Measurements from ENCODE around the gene TRMT13.

TRMT13 gene, protein sequence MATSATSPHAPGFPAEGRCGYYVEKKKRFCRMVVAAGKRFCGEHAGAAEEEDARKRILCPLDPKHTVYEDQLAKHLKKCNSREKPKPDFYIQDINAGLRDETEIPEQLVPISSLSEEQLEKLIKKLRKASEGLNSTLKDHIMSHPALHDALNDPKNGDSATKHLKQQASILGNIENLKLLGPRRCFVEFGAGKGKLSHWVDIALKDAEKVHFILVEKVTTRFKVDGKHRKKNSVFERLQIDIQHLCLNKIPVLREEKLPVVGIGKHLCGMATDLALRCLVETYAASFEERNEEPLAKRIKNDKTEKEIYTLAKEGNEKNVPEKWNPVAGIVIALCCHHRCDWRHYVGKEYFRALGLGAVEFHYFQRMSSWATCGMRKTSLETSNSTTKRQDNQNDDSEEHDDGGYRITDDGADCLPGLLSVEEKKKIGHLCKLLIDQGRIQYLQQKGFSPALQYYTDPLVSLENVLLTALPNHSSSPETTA

DNA sequence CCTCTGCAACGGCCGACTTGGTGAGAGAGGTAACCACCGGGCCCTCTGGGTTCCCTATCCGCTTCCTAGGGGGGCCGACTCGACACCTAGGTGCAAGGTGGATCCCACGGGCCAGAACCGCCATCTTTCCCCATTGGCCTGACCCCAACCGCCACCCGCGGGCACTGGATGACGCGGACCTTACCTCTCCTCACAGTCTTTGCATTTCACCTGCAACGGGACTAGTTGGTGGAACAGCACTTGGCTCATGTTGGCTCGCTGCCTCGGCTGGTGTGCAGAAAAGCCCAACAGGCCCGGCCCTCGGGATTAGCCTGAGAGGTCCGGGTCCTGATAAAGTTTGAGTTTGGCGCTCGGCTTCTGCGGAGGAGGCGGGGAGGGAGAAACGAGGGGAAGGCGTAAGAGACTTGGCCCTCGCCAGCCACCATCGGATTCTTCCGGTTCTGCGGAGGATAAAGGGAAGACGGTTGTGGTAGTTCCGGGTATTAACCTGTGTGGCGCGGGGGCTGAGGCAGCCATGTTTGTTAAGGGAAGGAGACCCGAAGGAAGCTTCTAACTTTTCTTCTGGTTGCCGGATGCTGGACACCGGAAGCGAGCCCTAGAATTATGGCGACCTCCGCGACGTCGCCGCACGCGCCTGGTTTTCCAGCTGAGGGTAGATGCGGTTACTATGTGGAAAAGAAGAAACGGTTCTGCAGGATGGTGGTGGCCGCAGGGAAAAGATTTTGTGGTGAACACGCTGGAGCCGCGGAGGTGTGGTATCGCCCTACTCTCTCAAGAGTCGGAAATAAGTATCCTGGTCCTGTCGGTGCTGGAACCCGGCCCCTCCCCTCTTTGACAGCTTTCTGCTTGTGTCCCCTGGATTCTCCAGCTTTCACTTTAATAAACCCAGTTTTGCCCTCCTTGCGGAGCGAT, at the start of gene TRMT13, which contains the start of gene SASS6:
Gene TRMT13, plus strand, starts transcription at position 598 of the 912 bp plus-strand sequence. Its CDS starts 6 bp downstream, at position 604.
Gene SASS6, minus strand, starts transcription at position 365 of the 912 bp plus-strand sequence. Its CDS starts 116 bp downstream, at position 249.
- peak; percentile 89 for DNase-seq

DNA sequence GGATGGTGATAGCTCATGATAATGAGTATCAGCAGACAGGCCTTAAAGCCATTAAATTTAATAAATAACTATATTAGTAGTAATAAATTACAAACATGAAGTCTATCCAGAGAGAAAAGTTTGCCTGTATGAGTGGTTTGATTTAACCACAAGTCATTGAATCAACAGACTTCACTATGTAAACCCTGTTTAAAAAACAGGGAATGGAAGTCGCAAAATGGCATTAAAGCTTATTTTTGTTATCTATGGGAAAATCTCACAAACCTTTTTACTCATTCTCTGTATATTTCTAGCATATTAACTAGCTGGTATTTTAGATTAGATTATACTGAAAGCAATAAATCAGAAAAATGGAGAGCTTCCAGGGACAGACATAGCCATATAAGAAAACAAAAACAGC, 45.6 kb upstream of the TRMT13 start:
- DNase-seq = no peak

DNA sequence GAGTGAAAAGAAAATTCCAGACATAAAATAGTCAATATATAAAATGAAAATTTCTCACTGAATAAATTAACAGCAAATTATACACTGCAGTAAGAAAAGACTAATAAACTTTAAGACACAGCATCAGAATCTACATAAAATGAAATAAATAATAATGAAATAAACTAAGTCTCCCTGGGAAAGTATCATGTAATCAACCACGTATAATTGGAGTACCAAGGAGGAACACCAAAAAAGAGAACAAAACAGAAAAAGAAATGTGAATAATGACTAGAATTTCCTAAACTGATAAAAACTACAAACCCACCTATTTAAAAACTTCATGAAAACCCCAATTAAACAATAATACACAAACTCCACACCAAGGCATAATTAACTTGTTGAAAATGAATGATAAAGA, 43.9 kb upstream of the TRMT13 start:
- DNase-seq = no peak

DNA sequence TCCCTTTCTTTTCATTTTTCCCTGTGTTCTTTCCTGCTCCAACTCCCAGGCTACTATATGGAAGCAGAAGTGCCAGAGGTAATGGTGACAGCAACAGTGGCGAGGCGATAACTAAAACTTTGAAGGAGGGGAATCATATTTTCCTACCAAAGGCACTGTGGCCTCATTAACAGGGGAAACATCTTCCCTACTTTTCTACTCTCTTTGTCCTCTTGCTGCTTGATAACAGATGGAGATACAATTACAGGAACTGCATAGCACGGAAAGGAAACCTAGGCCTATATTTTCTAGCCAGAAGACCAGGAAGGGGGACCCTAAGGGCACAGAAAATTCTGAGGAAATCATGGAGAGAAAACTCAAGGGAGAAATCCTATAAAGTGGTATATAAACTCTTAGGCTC, 42.5 kb upstream of the TRMT13 start:
- DNase-seq = no peak

DNA sequence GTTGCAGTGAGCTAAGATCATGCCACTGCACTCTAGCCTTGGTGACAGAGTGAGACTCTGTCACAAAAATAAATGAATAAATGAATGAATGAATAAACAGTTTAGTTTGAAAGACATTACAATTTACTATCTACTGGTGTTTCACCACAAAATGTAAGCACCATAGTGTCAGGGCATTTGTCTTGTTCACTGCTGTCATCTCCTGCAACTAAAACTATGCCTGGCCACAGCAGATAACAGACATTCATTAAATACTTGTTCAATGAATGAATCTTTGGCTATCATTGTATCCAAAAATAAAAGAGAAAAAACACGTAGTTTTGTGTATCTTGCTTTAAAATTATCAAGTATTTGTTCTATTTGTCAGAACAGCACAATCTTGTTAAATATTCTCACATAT, 32.8 kb upstream of the TRMT13 start:
- no peak for DNase-seq

DNA sequence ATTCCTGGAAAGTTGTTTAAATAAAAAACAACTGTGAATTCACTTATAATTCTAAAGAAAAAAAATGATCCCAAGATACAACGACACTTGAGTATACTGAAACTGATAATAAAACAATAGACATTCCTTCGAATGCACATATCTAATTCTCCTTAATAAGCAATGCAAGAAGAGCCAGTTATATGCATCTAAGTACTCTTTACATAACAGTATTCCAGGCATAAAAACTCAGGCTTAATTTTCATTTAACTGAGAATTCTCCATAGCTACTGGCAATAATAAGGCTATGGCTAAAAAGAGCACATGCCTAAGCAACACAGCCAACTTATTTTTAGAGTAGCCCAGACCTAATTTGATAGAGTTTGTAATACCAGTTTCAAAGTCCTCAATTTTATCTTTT, 31.4 kb upstream of the TRMT13 start:
- no peak for DNase-seq

DNA sequence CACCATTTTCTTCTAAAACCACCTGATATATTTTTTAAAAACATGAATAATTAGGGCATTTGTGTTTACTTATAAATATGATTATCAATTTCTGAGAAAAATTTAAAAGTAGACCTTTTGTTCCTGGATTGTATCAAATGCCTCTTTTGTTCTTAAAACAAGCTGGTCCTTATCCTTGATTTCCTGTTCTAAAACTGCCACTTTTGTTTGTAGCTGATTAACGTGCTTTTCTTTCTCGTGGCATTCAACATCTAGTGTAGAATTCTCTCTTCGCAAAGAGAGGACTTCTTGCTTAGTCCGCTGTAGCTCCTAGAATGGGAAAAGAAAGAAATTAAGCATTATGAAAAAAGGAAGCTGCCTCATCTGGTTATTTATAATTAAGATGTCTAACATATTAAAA, 25.3 kb upstream of the TRMT13 start:
- no peak for DNase-seq

DNA sequence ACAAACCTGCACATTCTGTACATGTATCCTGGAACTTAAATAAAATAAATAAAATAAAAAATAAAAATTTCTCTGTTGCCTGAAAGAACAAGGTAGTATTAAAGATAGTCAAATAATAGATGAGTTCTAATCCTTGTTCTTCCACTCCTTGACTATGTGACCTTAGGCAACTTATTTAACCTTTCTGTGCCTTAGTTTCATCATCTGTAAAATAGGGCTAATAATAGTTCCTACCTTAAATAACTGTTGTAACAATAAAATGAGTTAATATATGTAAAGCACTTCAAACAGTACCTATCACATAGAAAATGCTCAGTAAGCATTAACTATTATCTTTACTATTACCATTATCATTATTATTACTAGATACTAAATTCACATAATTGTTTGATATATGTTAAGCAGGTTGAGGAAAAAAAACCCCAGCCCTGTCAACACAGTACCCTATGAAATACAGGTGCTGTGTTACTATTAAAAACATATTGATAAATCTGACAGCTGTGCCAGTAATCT, 23.4 kb upstream of the TRMT13 start:
- DNase-seq = no peak

DNA sequence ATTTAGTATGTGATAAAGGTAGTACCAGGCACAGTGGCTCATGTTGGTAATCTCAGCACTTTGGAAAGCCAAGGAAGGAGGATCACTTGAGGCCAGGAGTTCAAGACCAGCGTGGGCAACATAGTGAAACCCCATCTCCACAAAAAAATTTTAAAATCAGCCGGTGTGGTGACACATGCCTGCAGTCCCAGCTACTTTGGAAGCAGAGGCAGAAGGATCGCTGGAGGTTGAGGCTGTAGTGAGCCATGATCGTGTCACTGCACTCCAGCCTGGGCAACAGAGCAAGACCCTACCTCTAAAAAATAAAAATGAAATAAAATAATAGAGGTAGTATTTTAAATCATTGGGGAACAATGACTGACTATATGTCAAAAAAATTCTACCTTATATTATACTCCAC, 17.4 kb upstream of the TRMT13 start:
- DNase-seq = no peak

DNA sequence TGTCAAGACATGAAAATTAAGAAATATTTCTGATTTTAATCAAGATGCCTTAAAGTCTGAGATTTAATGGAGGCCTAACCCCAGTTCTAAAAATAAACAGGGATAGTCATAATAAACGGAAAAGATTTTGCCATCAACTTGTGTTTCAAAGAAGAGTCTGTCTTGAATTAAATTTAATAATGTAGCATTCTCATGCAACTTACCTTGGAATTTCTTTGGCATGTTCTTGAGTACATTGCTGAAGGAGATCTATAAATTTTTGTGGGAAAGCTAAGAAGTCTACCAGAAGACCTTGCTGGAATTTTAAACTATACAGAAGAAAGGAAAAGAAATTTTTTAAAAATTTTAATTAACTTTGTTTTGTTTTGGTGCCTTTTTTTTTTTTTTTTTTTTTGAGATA, 10.8 kb upstream of the TRMT13 start:
- DNase-seq = no peak

DNA sequence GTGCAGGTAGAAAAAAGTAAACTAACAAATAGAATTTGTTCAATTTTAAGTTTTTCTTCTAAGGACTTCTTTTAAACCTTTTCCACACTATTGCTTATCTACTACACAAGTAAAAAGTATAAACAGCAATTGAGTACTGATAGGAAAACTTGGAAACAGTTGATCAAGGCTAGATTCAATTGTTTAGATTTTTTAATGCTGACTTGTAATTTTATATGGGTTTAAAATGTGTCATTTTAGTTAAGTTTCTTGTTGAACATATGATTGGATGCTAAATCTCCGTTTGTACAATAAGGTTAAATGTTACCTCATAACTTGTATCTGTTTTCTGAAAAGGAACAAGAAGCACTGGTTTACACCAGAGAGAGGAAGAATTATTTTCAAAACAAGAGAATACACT, 5.7 kb upstream of the TRMT13 start:
- DNase-seq = no peak

DNA sequence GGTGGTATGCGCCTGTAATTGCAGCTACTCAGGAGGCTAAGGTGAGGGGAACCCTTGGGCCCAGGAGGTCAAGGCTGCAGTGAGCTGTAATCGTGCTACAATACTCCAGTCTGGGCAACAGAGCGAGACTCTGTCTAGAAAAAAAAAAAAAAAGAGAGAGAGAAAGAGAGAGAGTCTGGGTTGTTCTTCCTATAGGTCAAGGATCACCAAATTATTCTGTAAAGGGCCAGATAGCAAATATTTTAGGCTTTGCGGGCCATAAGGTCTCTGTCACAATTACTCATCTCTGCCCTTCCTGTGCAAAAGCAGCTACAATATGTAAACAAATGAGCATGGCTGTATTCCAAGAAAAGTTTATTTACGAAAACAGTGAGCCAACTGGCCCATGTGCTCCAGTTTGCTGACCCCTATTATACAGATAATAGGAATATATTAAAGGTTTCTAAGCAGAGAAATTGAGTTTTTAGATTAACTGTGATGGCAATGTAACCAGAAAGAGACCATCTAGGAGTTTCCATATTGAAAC, 2.3 kb upstream of the TRMT13 start:
- DNase-seq = no peak

DNA sequence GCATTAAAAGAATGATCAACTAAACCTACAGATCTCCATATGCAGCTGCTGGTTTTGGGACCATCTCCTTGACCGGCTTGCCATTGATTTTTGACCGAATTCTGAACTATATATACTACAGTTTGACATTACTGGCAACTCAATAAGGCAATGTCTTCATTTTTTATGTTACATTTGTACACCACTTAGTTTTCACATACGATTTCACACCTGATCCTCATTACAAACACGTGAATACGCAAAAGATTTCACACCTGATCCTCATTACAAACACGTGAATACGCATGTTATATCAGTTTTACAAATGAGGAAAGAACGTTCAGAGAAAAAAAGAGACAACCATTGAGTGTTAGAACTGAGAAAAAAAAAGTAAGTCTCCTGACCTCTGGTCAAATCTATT, 1.3 kb upstream of the TRMT13 start:
- no peak for DNase-seq

DNA sequence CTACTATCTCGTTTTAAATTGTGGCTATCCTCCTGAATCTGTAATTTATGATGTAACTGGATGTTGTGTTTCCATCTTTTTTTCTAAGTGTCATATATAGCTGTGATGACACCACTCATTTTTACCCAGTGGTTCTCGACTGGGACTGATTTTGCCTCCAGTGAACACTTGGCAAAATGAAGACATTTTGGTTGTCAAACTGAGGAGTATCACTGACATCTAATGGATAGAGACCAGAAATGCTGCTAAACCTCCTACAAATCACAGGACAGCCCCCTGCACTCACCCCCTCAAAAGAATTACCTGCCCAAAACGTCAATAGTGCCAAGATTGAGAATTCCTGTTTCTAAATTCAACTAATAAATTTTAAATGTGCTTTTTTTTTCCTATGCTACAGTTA, 1.9 kb downstream of the TRMT13 start:
- DNase-seq = no peak

DNA sequence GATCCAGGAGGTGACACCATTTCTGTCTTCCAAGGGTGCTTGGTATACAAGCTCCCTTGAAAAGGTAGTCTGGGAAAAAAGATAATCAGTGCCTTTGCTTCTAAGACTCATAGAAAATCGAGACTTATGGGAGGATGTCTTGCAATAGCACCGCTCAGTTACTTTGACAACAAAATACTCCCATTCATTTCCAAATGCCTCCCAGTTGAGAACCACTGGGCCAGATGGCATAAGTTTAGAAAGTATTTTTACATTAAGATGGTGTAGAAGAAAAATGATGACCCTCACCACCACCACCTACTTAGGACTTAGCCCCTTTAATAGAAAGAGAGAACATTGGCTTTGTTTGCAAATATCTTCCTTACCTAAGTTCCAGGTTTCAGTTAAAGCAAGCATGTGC, 4.6 kb downstream of the TRMT13 start:
- DNase-seq = no peak

DNA sequence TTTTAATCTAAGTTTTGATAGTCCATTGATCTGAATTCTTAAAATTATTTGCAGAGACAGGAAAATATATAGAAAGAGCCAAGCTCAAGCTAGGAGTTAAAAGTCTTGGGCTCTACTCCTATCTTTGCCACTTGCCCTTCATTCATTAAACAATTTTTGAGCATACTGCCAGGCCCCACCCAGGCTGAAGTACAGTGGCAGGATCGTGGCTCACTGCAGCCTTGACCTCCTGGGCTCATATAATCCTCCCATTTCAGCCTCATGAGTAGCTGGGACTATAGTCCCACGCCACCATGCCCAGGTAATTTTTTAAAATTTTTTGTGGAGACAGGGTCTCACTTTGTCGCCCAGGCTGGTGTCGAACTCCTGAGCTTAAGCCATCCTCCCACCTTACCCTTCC, 8.2 kb downstream of the TRMT13 start:
- no peak for DNase-seq

DNA sequence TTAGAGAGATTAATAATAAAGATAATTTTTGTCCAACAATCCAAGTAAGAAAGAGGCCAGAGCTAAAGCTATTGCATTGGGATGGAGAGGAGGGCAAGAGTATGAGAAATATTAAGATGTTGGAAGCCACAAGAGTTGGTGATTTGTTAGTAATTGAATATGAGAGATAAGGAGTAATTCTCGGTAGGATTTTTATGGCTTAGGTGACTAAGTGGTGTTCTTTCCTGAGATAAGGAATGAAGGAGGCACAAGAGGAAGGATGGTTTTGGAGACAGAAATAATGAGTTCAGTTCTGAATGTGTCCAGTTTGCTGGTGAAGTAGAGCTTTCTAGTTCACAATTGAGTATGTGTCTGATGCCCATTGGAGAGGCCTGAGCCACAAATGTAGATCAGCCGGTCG, 9.4 kb downstream of the TRMT13 start:
- DNase-seq = no peak

DNA sequence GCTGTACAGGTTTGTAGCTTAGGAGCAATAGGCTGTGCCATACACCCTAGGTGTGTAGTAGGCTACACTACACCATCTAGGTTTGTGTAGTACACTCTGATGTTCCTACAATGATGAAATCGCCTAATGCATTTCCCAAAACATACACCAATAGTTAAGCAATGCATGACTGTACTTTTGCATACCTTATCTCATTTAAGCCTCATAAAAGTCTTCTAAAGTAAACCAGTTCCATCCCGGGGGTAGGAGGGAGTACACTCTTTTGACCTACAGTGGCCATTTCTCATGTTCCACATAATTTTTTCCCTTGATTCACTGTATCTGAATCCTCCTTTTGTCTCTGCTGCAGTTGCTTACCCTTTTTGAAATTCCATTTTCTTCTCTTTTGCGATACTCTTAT, 12.2 kb downstream of the TRMT13 start:
- DNase-seq = no peak

DNA sequence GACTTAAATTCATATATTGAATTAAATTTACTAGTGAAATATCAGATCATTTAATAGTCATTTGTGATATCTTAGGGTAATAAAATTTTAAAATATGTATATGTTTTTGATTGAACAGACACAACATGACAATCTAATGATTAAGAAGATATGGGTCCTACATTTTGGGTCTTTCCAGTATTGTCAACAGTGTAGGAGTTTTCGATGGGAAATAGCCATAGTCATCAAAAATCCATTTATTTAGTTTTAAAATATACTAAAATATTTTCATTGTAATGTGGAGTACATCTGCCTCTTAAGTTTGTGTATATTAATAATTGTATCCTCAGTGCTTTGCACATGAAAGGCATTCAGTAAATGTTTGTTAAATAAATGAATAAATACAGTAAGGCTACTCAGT, 14.0 kb downstream of the TRMT13 start:
- DNase-seq = no peak

DNA sequence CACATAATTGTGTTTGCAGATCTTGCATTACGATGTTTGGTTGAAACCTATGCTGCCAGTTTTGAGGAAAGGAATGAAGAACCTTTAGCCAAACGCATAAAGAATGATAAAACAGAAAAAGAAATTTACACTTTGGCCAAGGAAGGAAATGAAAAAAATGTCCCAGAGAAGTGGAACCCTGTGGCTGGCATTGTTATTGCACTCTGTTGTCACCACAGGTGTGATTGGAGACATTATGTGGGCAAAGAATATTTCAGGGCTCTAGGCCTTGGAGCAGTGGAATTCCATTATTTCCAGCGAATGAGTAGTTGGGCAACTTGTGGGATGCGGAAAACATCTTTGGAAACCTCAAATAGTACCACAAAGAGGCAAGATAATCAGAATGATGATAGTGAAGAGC, 14.9 kb downstream of the TRMT13 start:
- DNase-seq = no peak

DNA sequence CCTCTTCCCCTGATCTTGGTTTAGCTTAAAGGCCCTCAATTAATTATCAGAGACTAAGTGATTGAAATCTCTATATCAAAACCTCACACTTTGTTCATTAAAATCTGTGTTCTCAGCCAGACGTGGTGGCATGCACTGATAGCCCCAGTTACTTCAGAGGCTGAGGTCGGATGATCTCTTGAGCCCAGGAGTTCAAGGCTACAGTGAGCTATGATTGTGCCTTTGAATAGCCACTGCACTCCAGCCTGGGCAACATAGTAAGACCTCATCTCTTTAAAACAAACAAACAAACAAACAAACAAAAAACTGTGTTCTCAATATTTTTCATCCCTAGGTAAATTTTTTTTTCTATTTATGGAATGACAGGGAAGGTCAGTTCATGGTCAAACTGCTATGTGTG, 18.7 kb downstream of the TRMT13 start:
- DNase-seq = no peak

DNA sequence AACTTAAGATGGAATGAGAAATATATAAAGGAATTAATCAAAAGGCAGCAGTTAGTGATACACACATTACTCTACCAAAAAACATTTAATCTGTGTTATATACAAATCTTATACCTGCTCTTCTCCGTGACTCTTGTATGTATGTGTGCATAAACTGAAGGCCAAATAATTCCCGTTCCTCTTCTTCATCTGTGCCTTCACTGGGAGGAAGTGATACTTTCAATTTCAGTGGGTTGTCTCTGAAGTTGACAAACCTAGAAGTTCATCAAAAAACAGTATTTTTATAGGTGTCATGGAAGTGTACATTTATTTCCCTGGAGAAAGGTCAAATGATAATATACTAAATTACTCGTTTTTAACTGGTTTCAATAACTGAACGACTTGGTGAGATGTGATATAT, 19.3 kb downstream of the TRMT13 start:
- DNase-seq = no peak

DNA sequence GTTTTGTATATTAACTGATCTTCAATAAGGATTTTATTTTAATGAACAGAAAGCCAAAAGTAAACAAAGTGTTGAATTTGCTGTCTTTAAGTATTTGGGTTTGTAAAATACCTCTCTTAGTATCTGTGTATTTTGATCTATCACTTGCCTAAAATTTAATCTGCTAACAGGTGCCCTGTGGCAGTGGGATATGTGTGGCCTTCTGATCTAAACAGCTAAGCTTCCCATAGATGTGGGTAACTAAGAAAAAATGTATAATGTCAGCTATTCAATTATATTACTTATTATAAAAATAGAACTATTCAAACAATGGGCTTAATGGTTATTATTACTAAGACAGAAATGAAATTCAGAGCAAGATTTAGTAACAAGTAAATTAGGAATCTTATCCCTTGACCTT, 29.9 kb downstream of the TRMT13 start:
- no peak for DNase-seq

All from NCI-H2081 treated with DMSO at 0.1 percent for 48 hours (cell line).